Immature natural killer cell (primary cell): ENCODE measurements around the gene PIAS1. TPM values are rescaled to one million over a fixed set of nuclear protein-coding genes. Genes with fewer than 3 reads are reported as not detected.
"Not testable (repeated sequence)": the region's sequence is repeated elsewhere in the genome, so short reads cannot be mapped to it uniquely, and the experiment has no call there.

Experiments used
- DNase-seq, 3 donors: peaks; one replicate each; pipeline ENCODE4 v3.0.0; 2022; ENCODE audit warnings: mixed read lengths in 1 of 3
- H3K27ac Mint-ChIP-seq, 6 donors: one replicate each; pipeline ENCODE4 v1.8.0; 2020; ENCODE audit warnings: mixed read lengths in 6 of 6, mild to moderate bottlenecking in 5 of 6, inconsistent platforms in 4 of 6, moderate library complexity in 3 of 6
- H3K27me3 Mint-ChIP-seq, 3 donors: one replicate each; pipeline ENCODE4 v1.8.0; 2020 to 2021; ENCODE audit warnings: low read depth in 3 of 3, mild to moderate bottlenecking in 3 of 3, mixed read lengths in 3 of 3, moderate library complexity in 3 of 3, inconsistent platforms in 1 of 3
- H3K36me3 Mint-ChIP-seq, 3 donors: one replicate each; pipeline ENCODE4 v1.8.0; 2020; ENCODE audit warnings: mixed read lengths in 3 of 3, inconsistent platforms in 2 of 3, mild to moderate bottlenecking in 2 of 3
- H3K4me1 Mint-ChIP-seq, 2 donors: one replicate each; pipeline ENCODE4 v1.8.0; 2020; ENCODE audit warnings: inconsistent platforms in 2 of 2, mild to moderate bottlenecking in 2 of 2, mixed read lengths in 2 of 2, moderate library complexity in 1 of 2
- H3K4me3 Mint-ChIP-seq, 5 donors: one replicate each; pipeline ENCODE4 v1.8.0; 2020; ENCODE audit warnings: mild to moderate bottlenecking in 5 of 5, mixed read lengths in 5 of 5, inconsistent platforms in 3 of 5, moderate library complexity in 3 of 5
- H3K9me3 Mint-ChIP-seq, 6 donors: one replicate each; pipeline ENCODE4 v1.8.0; 2020; ENCODE audit warnings: mild to moderate bottlenecking in 6 of 6, mixed read lengths in 6 of 6, inconsistent platforms in 4 of 6, moderate library complexity in 3 of 6
- polyA plus RNA-seq, 3 donors: library from polyadenylated mRNA; unstranded; fragments of 300-500 nt; fragmentation: Illumina TruSeq; gene quantifications; one replicate each; pipeline ENCODE4 v1.2.3, GENCODE V29; 2021

Gene PIAS1
- polyA plus RNA-seq, 3 donors from 2014 or later = 84.1 to 138 (median 112) TPM

- no peak for DNase-seq
- Mint-ChIP-seq H3K36me3 (no peaks in the 10 kb centered on the region), H3K27ac (peak overlapping the region in 2 of 6 donors; percentile 4 to 49), H3K9me3 (no peaks in the 10 kb centered on the region), H3K4me3 (peak overlapping the region; percentile 12 to 94 (median 60)), H3K27me3 (peaks cover 8 to 12% (median 10%) of the 10 kb centered on the region in 3 donors), H3K4me1 (peaks cover 24% of the 10 kb centered on the region in 2 donors)
These were observed 177.1 kb downstream of the PIAS1 start for GRCh38 chr15:68231102-68231818.

- DNase-seq = no peak
- Mint-ChIP-seq H3K27ac (no peak overlapping the region), H3K27me3 (peaks cover 8 to 12% (median 9%) of the 10 kb centered on the region in 3 donors), H3K4me1 (peaks cover 22% of the 10 kb centered on the region in 2 donors), H3K36me3 (no peaks in the 10 kb centered on the region), H3K9me3 (no peaks in the 10 kb centered on the region), H3K4me3 (no peak overlapping the region)
These were observed 178.3 kb downstream of the PIAS1 start for GRCh38 chr15:68232449-68232848.

GRCh38 chr15:68232937-68233336 lies 178.8 kb downstream of the PIAS1 start:
- Mint-ChIP-seq H3K36me3 (no peaks in the 10 kb centered on the region), H3K4me1 (peaks cover 17 to 18% of the 10 kb centered on the region in 2 donors), H3K4me3 (no peak overlapping the region), H3K9me3 (no peaks in the 10 kb centered on the region), H3K27ac (no peak overlapping the region), H3K27me3 (peaks cover 8 to 12% (median 10%) of the 10 kb centered on the region in 3 donors)
- no peak for DNase-seq

- Mint-ChIP-seq H3K4me3 (no peak overlapping the region), H3K4me1 (peaks cover 7 to 9% of the 10 kb centered on the region in 2 donors), H3K27ac (no peak overlapping the region), H3K9me3 (no peaks in the 10 kb centered on the region), H3K27me3 (peaks cover 10 to 13% (median 10%) of the 10 kb centered on the region in 3 donors), H3K36me3 (no peaks in the 10 kb centered on the region)
- DNase-seq = no peak
These were observed 179.9 kb downstream of the PIAS1 start for GRCh38 chr15:68234060-68234459.

- not testable (repeated sequence) for H3K9me3 Mint-ChIP-seq, H3K36me3 Mint-ChIP-seq, H3K4me1 Mint-ChIP-seq, H3K27ac Mint-ChIP-seq, H3K4me3 Mint-ChIP-seq, DNase-seq
- H3K27me3 Mint-ChIP-seq = peaks cover 10 to 13% (median 10%) of the 10 kb centered on the region in 3 donors
These were observed 180.4 kb downstream of the PIAS1 start for GRCh38 chr15:68234520-68234919.

- Mint-ChIP-seq H3K4me1 (peaks cover 3 to 6% of the 10 kb centered on the region in 2 donors), H3K27ac (no peak overlapping the region), H3K4me3 (no peak overlapping the region), H3K36me3 (no peaks in the 10 kb centered on the region), H3K27me3 (peaks cover 6 to 13% (median 10%) of the 10 kb centered on the region in 3 donors), H3K9me3 (no peaks in the 10 kb centered on the region)
- no peak for DNase-seq
These were observed 180.9 kb downstream of the PIAS1 start for GRCh38 chr15:68235022-68235421.

- peaks cover 0 to 4% (median 1%) of the 10 kb centered on the region in 3 donors for H3K36me3 Mint-ChIP-seq
- no peaks in the 10 kb centered on the region for H3K4me1 Mint-ChIP-seq
- peaks cover under 1 to 16% (median 3%) of the 10 kb centered on the region in 6 donors for H3K9me3 Mint-ChIP-seq
- H3K4me3 Mint-ChIP-seq = no peak overlapping the region
- no peak overlapping the region for H3K27ac Mint-ChIP-seq
- H3K27me3 Mint-ChIP-seq = peaks cover 1 to 11% (median 8%) of the 10 kb centered on the region in 3 donors
- DNase-seq = no peak
These were observed 184.9 kb downstream of the PIAS1 start for GRCh38 chr15:68239025-68239424.

- Mint-ChIP-seq H3K27me3 (peaks cover 1 to 5% (median 5%) of the 10 kb centered on the region in 3 donors), H3K36me3 (peaks cover 0 to 7% (median 4%) of the 10 kb centered on the region in 3 donors), H3K9me3 (peaks cover 3 to 25% (median 6%) of the 10 kb centered on the region in 6 donors), H3K4me3 (no peak overlapping the region), H3K4me1 (no peaks in the 10 kb centered on the region), H3K27ac (no peak overlapping the region)
- DNase-seq = no peak
These were observed 187.2 kb downstream of the PIAS1 start for GRCh38 chr15:68241088-68241935.

Other genes with a start within 250 kb of the PIAS1 start
- gene SKOR1, start 228.8 kb upstream of the PIAS1 start, polyA plus RNA-seq = under 1 TPM in 1 of 3 donors, not detected in 2; 0.08 TPM
- not detected for gene RNU6-1, start 214.3 kb upstream of the PIAS1 start, polyA plus RNA-seq
- 1 to 10 TPM in 1 of 3 donors, under 1 TPM in 1, not detected in 1; 0.37 to 4.2 TPM for gene CALML4, start 151.0 kb downstream of the PIAS1 start, polyA plus RNA-seq
- 1 to 10 TPM; 1.3 to 2.5 (median 2.3) TPM for gene CLN6, start 175.4 kb downstream of the PIAS1 start, polyA plus RNA-seq
- 10 to 100 TPM in 2 of 3 donors, 1 to 10 TPM in 1; 6.1 to 25.9 (median 18.4) TPM for gene FEM1B, start 223.4 kb downstream of the PIAS1 start, polyA plus RNA-seq